HEK293 (cell line): Measurements from ENCODE around the gene FGD6.

ENCODE experiments used
- CTCF ChIP-seq: fragments of 450-650 bp; formaldehyde crosslinking; IDR thresholded peaks from 2 replicates; pipeline ENCODE4 v1.5.1; 2016; ENCODE audit warnings: missing biosample characterization, missing genetic modification characterization
- TCF7L2 ChIP-seq: IDR thresholded peaks from 2 replicates; pipeline ENCODE4 v1.6.1; 2011; ENCODE audit warnings: low read depth, mild to moderate bottlenecking, inconsistent platforms, low read length, moderate library complexity, borderline replicate concordance
- ZNF2 ChIP-seq: fragments of 450-650 bp; formaldehyde crosslinking; IDR thresholded peaks from 2 replicates; pipeline ENCODE4 v1.5.1; 2016; ENCODE audit warnings: missing biosample characterization, missing genetic modification characterization
- ZNF473 ChIP-seq: fragments of 450-650 bp; formaldehyde crosslinking; IDR thresholded peaks from 2 replicates; pipeline ENCODE4 v1.5.1; 2017; ENCODE audit warnings: missing biosample characterization, missing genetic modification characterization
- ZNF558 ChIP-seq: fragments of 450-650 bp; formaldehyde crosslinking; IDR thresholded peaks from 2 replicates; pipeline ENCODE4 v1.5.1; 2016; ENCODE audit warnings: missing biosample characterization, missing genetic modification characterization
- ZNF670 ChIP-seq: fragments of 450-650 bp; formaldehyde crosslinking; IDR thresholded peaks from 2 replicates; pipeline ENCODE4 v1.5.1; 2016; ENCODE audit warnings: missing biosample characterization, missing genetic modification characterization, low read depth
- ZNF830 ChIP-seq: fragments of 450-650 bp; IDR thresholded peaks from 2 replicates; pipeline ENCODE4 v1.5.0; 2018; ENCODE audit warnings: missing biosample characterization, missing genetic modification characterization, low read depth, mild to moderate bottlenecking, moderate library complexity

DNA sequence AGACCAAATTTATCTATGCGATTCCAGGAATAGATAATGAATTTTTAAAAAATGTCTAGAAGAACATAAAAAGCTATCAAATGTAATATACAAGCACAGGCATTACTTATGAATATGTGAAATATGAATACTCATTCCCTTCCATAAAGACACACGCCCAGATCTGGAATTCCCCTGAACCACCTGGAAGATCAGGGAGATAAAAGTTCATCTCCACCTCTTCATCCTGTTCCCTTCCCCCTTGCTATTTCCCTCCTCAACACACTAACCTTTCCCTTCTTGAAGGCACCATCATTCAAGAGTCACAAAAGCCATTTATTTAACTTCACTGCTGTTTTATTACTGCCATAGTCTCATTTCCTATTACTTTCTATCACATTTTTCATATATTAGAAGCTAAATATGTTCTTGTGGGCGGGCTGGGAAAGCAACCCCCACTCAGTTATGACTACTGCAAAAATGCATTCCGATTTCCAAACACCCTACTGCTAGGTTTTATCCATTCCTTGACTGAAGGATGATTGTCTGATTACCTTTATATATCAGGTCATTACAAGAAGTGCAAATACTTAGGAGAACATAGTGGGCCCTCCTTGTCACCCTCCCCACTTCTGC is 16.1 kb downstream of the FGD6 start:
- TF ChIP-seq CTCF (tag by site-specific recombination) = no peak
- TF ChIP-seq ZNF2 (tag by site-specific recombination) = no peak
- no peak for TF ChIP-seq ZNF558
- TF ChIP-seq ZNF670 = no peak
- no peak for TF ChIP-seq ZNF830 (tag by site-specific recombination)
- no peak for TF ChIP-seq ZNF473
- no peak for TF ChIP-seq TCF7L2
